ENCODE measurements around the gene CDH26.

GRCh38 chr20:60046011-60046413, 87.8 kb downstream of the CDH26 start:
- TF ChIP-seq CREB3L1 (IDR thresholded peaks at IDR 0.05; ENCODE audit: borderline replicate concordance, low read depth), result no peak
- no peak for TF ChIP-seq HMBOX1 (IDR thresholded peaks at IDR 0.05)
- no peak for TF ChIP-seq MAX (CRISPR knock-in tag; IDR thresholded peaks at IDR 0.05)
- TF ChIP-seq PHB (CRISPR knock-in tag; IDR thresholded peaks at IDR 0.05), result no peak
- TF ChIP-seq HMG20A (CRISPR knock-in tag; conservative IDR thresholded peaks at IDR 0.05), result no peak
- TF ChIP-seq FOXK2 (conservative IDR thresholded peaks at IDR 0.05 in 1 of 2, IDR thresholded peaks at IDR 0.05 in 1 of 2; ENCODE audit: low read depth in 2 of 2), result no peak
- TF ChIP-seq PHB2 (IDR thresholded peaks at IDR 0.05; ENCODE audit: low read depth), result no peak
